GM23338 (cell line): ENCODE data around the gene ZCCHC17.

Experiments used
- CREB1 ChIP-seq: fragments of 250-450 bp; sonication (Bioruptor Pico); IDR thresholded peaks from 2 replicates; pipeline ENCODE4 v1.5.0; 2020; ENCODE audit warnings: low read depth, mild to moderate bottlenecking, moderate library complexity
- CTCF ChIP-seq, 2 experiments: fragments of 200-600 bp in 1 of 2; sonication (generic) in 1 of 2; conservative IDR thresholded peaks; 2 replicates each; pipeline versions ENCODE4 v1.5.1 to v1.6.1; 2016 to 2017; ENCODE audit warnings: antibody characterized with exemption in 2 of 2, low read depth in 2 of 2, mild to moderate bottlenecking in 2 of 2, moderate library complexity in 1 of 2
- ETS1 ChIP-seq: IDR thresholded peaks from 2 replicates; pipeline ENCODE4 v1.6.1; 2016; ENCODE audit warnings: antibody characterized with exemption
- EZH2 ChIP-seq: fragments of 200-600 bp; sonication (generic); IDR thresholded peaks from one replicate; pipeline ENCODE4 v1.8.0; 2017; ENCODE audit warnings: antibody characterized with exemption, mild to moderate bottlenecking, low read depth; ENCODE audit not compliant: unreplicated experiment
- EZH2phosphoT487 ChIP-seq: fragments of 200-600 bp; sonication (generic); IDR thresholded peaks from one replicate; pipeline ENCODE4 v1.8.1; 2018; ENCODE audit warnings: antibody characterized with exemption; ENCODE audit not compliant: unreplicated experiment
- JUNB ChIP-seq: IDR thresholded peaks from one replicate; pipeline ENCODE4 v1.6.1; 2016; ENCODE audit warnings: antibody characterized with exemption; ENCODE audit not compliant: unreplicated experiment
- NANOG ChIP-seq: IDR thresholded peaks from 2 replicates; pipeline ENCODE4 v1.6.1; 2016; ENCODE audit warnings: antibody characterized with exemption, borderline replicate concordance
- POLR2AphosphoS5 ChIP-seq: IDR thresholded peaks from 2 replicates; pipeline ENCODE4 v1.6.1; 2016; ENCODE audit warnings: antibody characterized with exemption, low read depth
- STAT1 ChIP-seq: IDR thresholded peaks from one replicate; pipeline ENCODE4 v1.6.1; 2016; ENCODE audit warnings: antibody characterized with exemption; ENCODE audit not compliant: unreplicated experiment
- ZNF114 ChIP-seq: fragments of 250-450 bp; sonication (Bioruptor Pico); IDR thresholded peaks from 2 replicates; pipeline ENCODE4 v1.5.0; 2020; ENCODE audit warnings: mild to moderate bottlenecking, moderate library complexity
- ZNF462 ChIP-seq: fragments of 250-450 bp; sonication (Bioruptor Pico); IDR thresholded peaks from 2 replicates; pipeline ENCODE4 v1.5.0; 2020; ENCODE audit warnings: mild to moderate bottlenecking, moderate library complexity
- TF ChIP-seq, protein P1 (sequence below): IDR thresholded peaks from one replicate; pipeline ENCODE4 v1.6.1; 2018; ENCODE audit warnings: antibody characterized with exemption; ENCODE audit not compliant: unreplicated experiment

DNA sequence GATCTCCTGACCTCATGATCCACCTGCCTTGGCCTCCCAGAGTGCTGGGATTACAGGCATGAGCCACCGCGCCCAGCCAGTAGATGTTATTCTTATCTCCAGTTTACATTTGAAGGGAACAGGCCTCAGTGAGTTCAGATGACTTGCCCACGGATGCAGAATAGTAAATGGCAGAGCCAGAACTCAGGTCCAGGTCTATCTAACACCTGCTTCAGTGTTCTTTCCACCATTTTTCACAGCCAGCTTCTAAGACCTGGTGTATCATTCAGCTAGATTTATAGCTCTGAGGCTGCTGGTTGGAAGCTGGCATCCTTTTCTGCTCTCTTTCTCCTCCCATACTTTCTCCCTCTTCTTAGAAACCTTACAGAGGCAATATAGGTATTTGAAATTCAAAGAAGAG lies 65.2 kb downstream of the ZCCHC17 start:
- TF ChIP-seq, protein P1, sequence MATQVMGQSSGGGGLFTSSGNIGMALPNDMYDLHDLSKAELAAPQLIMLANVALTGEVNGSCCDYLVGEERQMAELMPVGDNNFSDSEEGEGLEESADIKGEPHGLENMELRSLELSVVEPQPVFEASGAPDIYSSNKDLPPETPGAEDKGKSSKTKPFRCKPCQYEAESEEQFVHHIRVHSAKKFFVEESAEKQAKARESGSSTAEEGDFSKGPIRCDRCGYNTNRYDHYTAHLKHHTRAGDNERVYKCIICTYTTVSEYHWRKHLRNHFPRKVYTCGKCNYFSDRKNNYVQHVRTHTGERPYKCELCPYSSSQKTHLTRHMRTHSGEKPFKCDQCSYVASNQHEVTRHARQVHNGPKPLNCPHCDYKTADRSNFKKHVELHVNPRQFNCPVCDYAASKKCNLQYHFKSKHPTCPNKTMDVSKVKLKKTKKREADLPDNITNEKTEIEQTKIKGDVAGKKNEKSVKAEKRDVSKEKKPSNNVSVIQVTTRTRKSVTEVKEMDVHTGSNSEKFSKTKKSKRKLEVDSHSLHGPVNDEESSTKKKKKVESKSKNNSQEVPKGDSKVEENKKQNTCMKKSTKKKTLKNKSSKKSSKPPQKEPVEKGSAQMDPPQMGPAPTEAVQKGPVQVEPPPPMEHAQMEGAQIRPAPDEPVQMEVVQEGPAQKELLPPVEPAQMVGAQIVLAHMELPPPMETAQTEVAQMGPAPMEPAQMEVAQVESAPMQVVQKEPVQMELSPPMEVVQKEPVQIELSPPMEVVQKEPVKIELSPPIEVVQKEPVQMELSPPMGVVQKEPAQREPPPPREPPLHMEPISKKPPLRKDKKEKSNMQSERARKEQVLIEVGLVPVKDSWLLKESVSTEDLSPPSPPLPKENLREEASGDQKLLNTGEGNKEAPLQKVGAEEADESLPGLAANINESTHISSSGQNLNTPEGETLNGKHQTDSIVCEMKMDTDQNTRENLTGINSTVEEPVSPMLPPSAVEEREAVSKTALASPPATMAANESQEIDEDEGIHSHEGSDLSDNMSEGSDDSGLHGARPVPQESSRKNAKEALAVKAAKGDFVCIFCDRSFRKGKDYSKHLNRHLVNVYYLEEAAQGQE = no peak
- TF ChIP-seq CTCF (conservative IDR thresholded peaks at IDR 0.05; ENCODE audit: low read depth in 2 of 2) (no peak), POLR2AphosphoS5 (no peak), EZH2 (no peak), CREB1 (CRISPR knock-in tag) (no peak), EZH2phosphoT487 (no peak), ETS1 (no peak), STAT1 (no peak), ZNF114 (CRISPR knock-in tag) (no peak), JUNB (no peak), NANOG (no peak), ZNF462 (no peak)
